ENCODE data around the gene ZNF33B.
"Not testable (repeated sequence)": the region's sequence is repeated elsewhere in the genome, so short reads cannot be mapped to it uniquely, and the experiment has no call there.

The ZNF33B gene

DNA sequence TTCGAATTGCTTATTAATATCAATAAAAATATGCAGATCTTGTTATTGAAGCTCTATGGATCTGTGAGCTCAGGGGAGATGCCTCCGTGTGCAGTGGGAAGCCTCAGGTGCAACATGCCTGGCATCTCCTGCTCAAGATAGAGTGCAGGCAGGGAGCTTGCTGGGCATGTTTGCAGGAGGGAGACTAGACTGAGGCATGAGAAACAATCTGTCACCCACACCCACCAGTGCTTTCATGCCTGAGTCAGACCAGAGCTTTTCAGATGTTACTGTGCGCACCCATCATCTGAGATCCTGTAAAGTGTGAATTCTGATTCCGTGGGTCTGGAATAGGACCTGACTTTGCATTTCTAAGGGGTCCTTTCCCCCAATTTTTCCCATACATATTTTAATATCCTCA lies 62.0 kb downstream of the ZNF33B start:
- DNase-seq (ENCODE audit: insufficient read length, low spot score) (no peak), FAIRE-seq (no peak)
- TF ChIP-seq POLR2AphosphoS5 (IDR thresholded peaks at IDR 0.05; ENCODE audit: low read depth, low read length) (no peak), TAF1 (IDR thresholded peaks at IDR 0.05; ENCODE audit: low read depth, low read length) (no peak), POU2F2 (IDR thresholded peaks at IDR 0.05; ENCODE audit: low read depth, low read length) (no peak), POLR2A (IDR thresholded peaks at IDR 0.05; ENCODE audit: low read depth, low read length) (no peak), SPI1 (IDR thresholded peaks at IDR 0.05; ENCODE audit: low read depth, low read length) (no peak), PAX5 (IDR thresholded peaks at IDR 0.05; ENCODE audit: insufficient read depth, low read length, severe bottlenecking) (no peak)

DNA sequence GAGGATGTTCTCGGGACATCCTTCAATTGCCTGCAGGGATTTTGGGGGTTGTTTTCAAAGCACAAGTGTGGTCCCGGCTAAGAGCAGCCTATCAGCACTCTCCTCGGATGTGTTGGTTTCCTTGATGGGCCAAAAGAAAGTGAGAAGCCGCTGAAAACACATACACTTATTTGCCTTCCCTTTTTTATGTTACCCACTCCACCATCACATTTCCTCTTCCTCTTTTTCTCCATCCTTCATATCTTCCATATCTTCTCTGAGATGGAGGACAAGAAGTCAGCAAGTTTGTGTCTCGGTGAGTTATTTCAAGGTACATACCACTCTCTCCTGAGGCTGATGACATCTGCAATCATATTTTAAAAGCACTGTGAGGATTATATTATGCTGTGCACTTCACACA lies 64.0 kb downstream of the ZNF33B start:
- no peak for TF ChIP-seq POLR2A (IDR thresholded peaks at IDR 0.05; ENCODE audit: low read depth, low read length)
- no peak for TF ChIP-seq PAX5 (IDR thresholded peaks at IDR 0.05; ENCODE audit: insufficient read depth, low read length, severe bottlenecking)
- no peak for TF ChIP-seq SPI1 (IDR thresholded peaks at IDR 0.05; ENCODE audit: low read depth, low read length)
- TF ChIP-seq POU2F2 (IDR thresholded peaks at IDR 0.05; ENCODE audit: low read depth, low read length) = no peak
- TF ChIP-seq TAF1 (IDR thresholded peaks at IDR 0.05; ENCODE audit: low read depth, low read length) = no peak
- no peak for FAIRE-seq
- DNase-seq (ENCODE audit: insufficient read length, low spot score) = no peak

DNA sequence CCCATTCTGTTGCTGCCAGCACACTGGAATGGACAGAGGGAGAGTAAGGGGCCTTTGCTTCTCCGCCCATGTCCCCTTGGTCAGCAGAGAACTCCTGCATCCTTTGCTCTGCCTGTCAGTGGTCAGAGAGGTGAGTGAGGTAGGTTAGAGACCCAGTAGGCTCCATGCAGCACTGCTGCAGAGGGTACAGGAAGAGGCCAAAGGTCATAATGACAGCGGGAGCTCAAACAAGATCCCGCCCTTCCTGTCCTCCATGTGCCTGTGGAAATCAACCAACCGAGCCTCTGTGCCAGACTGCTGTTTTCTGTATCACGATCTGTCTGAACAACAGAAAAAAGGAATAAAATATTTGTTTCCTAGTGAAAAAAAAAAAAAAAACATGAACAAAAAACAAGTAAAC lies 81.4 kb downstream of the ZNF33B start:
- FAIRE-seq (no peak), DNase-seq (ENCODE audit: insufficient read length, low spot score) (no peak)
- TF ChIP-seq PAX5 (IDR thresholded peaks at IDR 0.05; ENCODE audit: insufficient read depth, low read length, severe bottlenecking) = no peak
- no peak for TF ChIP-seq TAF1 (IDR thresholded peaks at IDR 0.05; ENCODE audit: low read depth, low read length)
- TF ChIP-seq POU2F2 (IDR thresholded peaks at IDR 0.05; ENCODE audit: low read depth, low read length) = no peak

DNA sequence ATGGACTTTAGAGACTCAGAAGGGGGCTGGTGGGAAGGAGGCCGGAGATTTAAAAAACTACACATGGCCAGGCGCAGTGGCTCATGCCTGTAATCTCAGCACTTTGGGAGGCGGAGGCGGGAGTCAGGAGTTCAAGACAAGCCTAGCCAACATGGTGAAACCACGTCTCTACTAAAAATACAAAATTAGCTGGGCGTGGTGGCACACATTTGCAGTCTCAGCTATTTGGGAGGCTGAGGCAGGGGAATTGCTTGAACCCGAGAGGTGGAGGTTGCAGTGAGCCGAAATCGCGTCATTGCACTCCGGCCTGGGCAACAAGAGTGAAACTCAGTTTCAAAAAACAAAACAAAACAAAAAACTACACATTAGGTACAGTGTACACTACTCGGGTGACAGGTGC lies 84.8 kb downstream of the ZNF33B start:
- not testable (repeated sequence) for DNase-seq (ENCODE audit: insufficient read length, low spot score); FAIRE-seq

DNA sequence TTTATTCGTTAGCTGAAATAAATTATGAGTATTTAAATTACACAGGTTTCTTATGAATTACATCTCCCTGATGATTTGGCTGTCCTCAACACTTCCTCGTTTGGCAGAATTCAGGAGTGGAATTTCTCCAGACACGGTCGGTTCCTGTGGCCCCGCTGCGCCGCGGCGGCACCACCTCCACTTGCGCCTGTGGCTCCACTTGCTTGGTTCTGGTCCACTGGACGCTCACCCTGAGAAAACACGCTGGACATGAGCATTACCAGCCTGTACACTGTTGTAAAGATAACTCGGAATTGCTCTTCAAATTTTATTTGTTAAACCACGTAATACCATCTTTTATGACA lies 85.3 kb downstream of the ZNF33B start:
- no peak for DNase-seq (ENCODE audit: insufficient read length, low spot score)
- FAIRE-seq = no peak

DNA sequence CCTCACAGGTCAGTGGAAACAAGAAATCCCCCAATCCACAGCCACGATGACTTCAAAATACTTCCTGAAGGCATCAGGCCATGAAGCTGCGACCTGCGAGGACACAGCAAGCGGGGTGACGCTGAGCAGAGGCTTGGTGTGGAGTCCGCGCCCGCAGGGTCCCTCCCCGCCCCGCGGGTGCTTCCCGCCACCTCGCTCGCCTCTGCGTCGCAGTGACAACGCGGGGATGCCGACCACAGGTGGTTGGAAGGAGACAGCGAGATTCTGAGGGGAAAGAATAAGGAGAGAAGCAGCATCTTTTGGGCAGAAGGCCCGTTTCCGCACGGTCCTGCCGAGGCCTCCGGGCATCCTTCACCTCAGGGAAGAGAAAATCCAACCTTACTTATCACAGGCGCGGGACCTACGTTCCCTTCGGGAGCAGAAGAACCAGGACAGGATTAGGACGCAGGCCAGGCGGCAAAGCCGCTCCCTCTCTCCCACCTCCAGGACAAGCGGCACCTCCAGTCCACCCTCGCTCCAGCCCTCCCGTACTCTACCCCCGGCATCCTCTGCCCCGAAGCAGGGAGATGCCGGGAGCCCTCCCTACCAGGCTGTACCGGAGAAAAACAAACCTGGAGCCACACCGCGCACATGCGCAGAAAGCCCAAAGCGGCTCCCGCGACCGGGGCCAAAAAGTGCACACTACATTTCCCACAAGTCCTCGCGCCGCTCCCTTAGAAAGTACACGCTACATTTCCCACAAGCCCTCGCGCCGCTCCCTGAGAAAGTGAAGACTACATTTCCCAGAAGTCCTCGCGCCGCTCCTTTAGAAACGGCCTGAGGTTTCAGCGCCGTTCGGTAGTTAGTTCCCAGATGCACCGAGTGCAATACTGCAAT lies 85.9 kb downstream of the ZNF33B start:
- TF ChIP-seq TAF1 (IDR thresholded peaks at IDR 0.05; ENCODE audit: low read depth, low read length) (no peak), POLR2AphosphoS5 (IDR thresholded peaks at IDR 0.05; ENCODE audit: low read depth, low read length) (no peak), PAX5 (IDR thresholded peaks at IDR 0.05; ENCODE audit: insufficient read depth, low read length, severe bottlenecking) (no peak), POU2F2 (IDR thresholded peaks at IDR 0.05; ENCODE audit: low read depth, low read length) (no peak), SPI1 (IDR thresholded peaks at IDR 0.05; ENCODE audit: low read depth, low read length) (no peak), POLR2A (IDR thresholded peaks at IDR 0.05; ENCODE audit: low read depth, low read length) (no peak)
- peak; percentile 63 for DNase-seq (ENCODE audit: insufficient read length, low spot score)
- FAIRE-seq = peak; percentile 94

More for the DNA sequence above, 85.3 kb downstream of the ZNF33B start:
- TF ChIP-seq PAX5 (IDR thresholded peaks at IDR 0.05; ENCODE audit: insufficient read depth, low read length, severe bottlenecking) (no peak), SPI1 (IDR thresholded peaks at IDR 0.05; ENCODE audit: low read depth, low read length) (no peak), POLR2AphosphoS5 (IDR thresholded peaks at IDR 0.05; ENCODE audit: low read depth, low read length) (no peak), POLR2A (IDR thresholded peaks at IDR 0.05; ENCODE audit: low read depth, low read length) (no peak), POU2F2 (IDR thresholded peaks at IDR 0.05; ENCODE audit: low read depth, low read length) (no peak), TAF1 (IDR thresholded peaks at IDR 0.05; ENCODE audit: low read depth, low read length) (no peak)

DNA sequence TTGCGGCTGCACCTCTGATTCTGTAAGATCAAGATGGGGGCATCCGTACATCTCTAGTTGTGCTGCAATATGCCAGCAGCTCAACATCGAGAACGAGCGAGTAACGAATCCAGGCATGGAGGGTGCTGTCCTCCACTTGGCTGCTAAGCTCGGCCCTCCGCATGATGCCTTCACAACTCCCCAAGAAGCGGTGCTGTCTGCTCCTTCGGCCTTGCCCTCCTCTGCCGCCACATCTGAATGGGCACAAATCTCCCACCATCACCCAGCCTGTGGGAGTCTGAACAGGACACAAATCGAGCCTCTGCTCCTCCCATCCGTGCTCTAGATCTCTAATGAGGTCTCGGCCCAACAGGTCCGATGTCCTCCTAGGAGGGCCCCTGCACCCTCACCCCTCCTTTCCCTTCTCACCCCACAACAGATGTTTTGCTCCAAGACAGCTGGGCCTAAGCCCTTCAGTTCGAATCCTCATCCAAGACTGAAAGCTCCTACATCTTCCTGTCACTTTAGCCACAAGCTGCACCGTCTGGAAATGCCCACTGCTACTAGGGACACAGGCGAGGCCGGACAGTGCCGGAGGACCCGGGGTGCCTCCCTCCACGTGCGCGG lies 86.7 kb downstream of the ZNF33B start:
- TF ChIP-seq SPI1 (IDR thresholded peaks at IDR 0.05; ENCODE audit: low read depth, low read length) (no peak), POLR2A (IDR thresholded peaks at IDR 0.05; ENCODE audit: low read depth, low read length) (no peak), TAF1 (IDR thresholded peaks at IDR 0.05; ENCODE audit: low read depth, low read length) (no peak), POU2F2 (IDR thresholded peaks at IDR 0.05; ENCODE audit: low read depth, low read length) (no peak), PAX5 (IDR thresholded peaks at IDR 0.05; ENCODE audit: insufficient read depth, low read length, severe bottlenecking) (no peak), POLR2AphosphoS5 (IDR thresholded peaks at IDR 0.05; ENCODE audit: low read depth, low read length) (no peak)
- no peak for DNase-seq (ENCODE audit: insufficient read length, low spot score)
- peak; percentile 58 for FAIRE-seq

DNA sequence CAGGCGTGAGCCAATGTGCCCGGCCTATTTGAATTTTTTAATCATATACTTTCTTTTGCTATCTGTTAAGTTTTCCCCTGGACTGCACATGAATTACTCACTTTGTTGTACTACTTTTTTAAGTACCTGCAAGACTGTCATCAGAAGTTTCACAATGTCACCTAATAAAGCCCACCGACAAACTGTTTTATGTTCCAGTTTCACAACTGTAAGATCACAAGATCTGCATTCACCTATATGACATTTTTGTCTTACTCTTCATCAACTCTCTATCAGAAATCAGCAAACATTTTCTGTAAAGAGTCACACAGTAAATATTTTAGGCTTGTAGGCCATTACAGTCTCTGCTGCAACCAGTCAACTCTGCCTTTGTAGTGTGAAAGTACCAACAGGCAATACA lies 88.5 kb downstream of the ZNF33B start:
- FAIRE-seq = no peak
- TF ChIP-seq SPI1 (IDR thresholded peaks at IDR 0.05; ENCODE audit: low read depth, low read length) (no peak), PAX5 (IDR thresholded peaks at IDR 0.05; ENCODE audit: insufficient read depth, low read length, severe bottlenecking) (no peak), TAF1 (IDR thresholded peaks at IDR 0.05; ENCODE audit: low read depth, low read length) (no peak)
- DNase-seq (ENCODE audit: insufficient read length, low spot score) = no peak

DNA sequence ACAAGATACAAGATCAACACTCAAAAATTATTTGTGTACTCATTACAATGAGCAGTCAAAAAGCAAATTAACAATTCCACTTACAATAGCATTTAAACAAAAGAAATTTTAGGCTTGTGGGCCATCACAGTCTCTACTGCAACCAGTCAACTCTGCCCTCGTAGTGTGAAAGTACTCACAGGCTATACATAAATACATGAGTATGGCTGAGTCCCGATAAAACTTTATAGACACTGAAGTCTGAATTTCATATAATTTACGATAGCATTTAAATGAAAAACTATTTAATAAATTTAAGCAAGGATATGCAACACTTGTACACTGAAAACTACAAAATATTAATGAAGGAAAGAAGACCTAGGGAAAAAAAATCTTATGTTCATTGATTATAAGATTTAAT lies 90.1 kb downstream of the ZNF33B start:
- FAIRE-seq = no peak

DNA sequence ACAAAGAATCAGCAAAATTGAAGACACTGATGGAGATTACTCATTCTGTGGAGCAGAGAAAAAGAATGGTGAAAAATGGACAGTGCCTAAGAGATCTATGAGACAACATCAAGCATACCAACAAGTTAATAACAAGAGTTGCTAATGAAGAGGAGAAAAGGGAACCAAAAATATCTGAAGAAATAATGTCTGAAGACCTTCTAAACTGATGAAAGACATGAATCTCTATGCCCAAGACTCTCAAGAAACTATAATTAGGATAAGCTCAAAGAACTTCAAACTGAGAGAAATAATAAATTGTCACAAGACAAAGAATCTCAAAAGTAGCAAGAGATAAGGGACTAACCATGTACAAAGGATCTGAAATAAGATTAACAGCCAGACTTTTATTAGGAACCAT lies 93.4 kb downstream of the ZNF33B start:
- DNase-seq (ENCODE audit: insufficient read length, low spot score) (no peak), FAIRE-seq (no peak)
- TF ChIP-seq POLR2A (IDR thresholded peaks at IDR 0.05; ENCODE audit: low read depth, low read length) (no peak), TAF1 (IDR thresholded peaks at IDR 0.05; ENCODE audit: low read depth, low read length) (no peak), POLR2AphosphoS5 (IDR thresholded peaks at IDR 0.05; ENCODE audit: low read depth, low read length) (no peak), PAX5 (IDR thresholded peaks at IDR 0.05; ENCODE audit: insufficient read depth, low read length, severe bottlenecking) (no peak), SPI1 (IDR thresholded peaks at IDR 0.05; ENCODE audit: low read depth, low read length) (no peak), POU2F2 (IDR thresholded peaks at IDR 0.05; ENCODE audit: low read depth, low read length) (no peak)

More for the DNA sequence above, 90.1 kb downstream of the ZNF33B start:
- TF ChIP-seq POLR2AphosphoS5 (IDR thresholded peaks at IDR 0.05; ENCODE audit: low read depth, low read length) (no peak), POU2F2 (IDR thresholded peaks at IDR 0.05; ENCODE audit: low read depth, low read length) (no peak), SPI1 (IDR thresholded peaks at IDR 0.05; ENCODE audit: low read depth, low read length) (no peak), POLR2A (IDR thresholded peaks at IDR 0.05; ENCODE audit: low read depth, low read length) (no peak), PAX5 (IDR thresholded peaks at IDR 0.05; ENCODE audit: insufficient read depth, low read length, severe bottlenecking) (no peak), TAF1 (IDR thresholded peaks at IDR 0.05; ENCODE audit: low read depth, low read length) (no peak)
- DNase-seq (ENCODE audit: insufficient read length, low spot score) = no peak
